Activated CD8-positive, alpha-beta memory T cell treated with anti-CD3 and anti-CD28 coated beads for 48 hours (primary cell): ENCODE measurements around the gene GCNT2.
"Not testable (repeated sequence)": the region's sequence is repeated elsewhere in the genome, so short reads cannot be mapped to it uniquely, and the experiment has no call there.

Experiments
- DNase-seq, 3 experiments: peaks; one replicate each; pipeline ENCODE4 v3.0.0-alpha.2; 2020; ENCODE audit warnings: low read depth in 2 of 3, low spot score in 2 of 3

Gene GCNT2

DNA sequence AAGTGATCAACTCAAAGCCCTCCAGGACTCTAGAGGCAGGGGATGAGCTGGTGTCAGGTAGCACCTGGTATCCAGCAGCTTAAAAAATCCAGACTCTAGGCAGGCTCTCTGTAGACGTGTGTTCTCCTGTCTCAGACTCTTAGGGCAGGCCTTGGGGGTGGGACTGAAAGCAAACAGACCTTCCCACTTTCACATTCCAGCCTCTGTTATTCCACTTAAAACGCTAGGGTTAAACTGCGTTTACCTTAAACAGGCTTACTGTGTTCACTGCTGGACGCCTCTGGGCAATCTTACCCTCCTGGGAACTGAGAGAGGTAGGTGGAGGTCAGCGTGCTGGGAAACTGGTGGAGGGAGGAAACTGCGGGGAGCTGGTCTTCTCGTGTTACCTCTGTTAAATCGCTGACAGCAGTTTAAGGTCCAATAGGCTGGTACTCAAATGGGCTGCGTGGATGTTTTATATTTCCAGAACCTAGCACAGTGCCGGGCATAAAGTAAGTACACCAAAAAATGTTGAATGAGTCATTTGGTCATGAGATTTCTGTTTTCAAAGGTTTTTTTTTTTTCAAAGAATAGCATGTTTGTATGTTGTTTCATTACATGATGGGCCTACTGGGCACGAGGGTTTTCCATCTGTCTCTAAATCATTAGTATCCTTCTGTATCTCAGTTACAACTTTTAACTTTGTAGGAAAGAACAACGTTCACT, at the start of gene GCNT2:
Gene GCNT2, plus strand, starts transcription at position 248 of the 705 bp plus-strand sequence. CDS start 7,561 bp downstream, outside the sequence.
- DNase-seq: no peak

DNA sequence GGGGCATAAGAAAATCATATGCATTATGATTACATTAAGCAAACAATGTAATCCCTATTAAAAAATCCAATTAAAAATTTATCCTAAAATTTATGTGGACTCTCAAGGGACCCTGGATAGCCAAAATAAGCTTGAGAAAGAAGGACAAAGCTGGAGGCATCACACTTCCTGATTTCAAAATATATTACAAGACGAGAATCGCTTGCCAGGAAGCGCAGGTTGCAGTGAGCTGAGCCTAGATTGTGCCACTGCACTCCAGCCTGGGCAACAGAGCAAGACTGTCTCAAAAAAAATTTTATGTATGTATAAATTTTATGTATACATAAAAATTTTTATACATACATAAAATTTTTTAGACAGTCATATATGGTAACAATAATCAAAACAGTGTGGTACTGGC, 48.5 kb upstream of the GCNT2 start:
- DNase-seq: no peak

DNA sequence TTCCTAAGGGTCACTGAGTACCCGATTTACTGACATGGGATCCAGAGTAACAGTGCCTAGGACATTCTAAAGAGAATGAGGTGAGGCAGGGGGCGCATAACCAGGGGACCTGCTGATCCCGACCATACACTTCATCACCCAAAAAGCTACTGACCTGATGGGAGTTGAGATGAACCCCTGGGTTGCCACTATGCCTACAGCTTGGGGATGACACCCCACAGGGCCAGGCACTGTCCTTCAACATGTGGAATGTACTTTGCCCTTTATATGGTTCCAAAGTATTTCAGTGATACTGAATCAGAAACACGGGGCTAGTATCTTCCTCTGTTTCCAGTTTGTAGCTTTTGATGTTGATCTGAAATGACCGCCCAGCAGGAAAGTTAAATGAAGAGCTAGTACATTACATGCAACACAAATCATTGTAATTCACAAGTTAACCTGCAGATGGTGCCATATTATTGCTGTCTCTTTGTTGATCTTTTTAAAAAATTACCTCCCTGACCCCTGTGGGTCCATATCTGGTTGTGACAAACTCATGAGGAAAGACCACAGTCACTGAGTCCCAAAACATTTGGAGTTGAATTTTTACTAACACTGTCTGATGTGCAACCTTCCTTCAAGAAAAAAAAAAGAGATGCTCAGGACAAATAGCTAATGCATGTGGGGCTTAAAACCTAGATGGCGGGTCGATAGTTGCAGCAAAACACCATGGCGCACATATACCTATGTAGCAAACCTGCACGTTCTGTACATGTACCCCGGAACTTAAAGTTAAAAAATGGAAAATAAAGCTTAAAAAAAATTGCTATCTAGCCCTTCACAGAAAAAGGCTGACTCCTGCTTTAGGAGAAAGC, 42.7 kb upstream of the GCNT2 start:
- DNase-seq: no peak

DNA sequence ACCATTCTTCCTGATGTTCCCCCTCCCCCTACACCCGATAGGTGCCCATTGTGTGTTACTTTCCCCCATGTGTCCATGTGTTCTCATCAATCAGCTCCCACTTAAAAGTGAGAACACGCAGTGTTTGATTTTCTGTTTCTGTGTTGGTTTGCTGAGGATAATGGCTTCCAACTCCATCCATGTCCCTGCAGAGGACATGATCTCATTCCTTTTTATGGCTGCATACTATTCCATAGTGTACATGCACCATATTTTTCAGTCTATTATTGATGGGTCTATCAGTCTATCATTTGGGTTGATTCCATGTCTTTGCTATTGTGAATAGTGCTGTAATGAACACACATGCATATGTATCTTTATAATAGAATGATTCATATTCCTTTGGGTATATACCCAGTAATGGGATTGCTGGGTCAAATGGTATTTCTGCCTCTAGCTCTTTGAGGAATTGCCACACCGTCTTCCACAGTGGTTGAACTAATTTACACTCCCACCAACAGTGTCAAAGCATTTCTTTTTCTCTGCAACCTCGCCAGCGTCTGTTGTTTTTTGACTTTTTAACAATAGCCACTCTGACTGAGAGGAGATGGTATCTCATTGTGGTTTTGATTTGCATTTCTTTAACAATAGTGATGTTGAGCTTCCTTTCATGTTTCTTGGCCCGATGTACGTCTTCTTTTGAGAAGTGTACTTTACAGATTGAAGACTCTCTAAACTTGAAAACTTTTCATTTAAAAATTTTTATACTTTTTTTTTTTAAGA, 41.0 kb upstream of the GCNT2 start:
- DNase-seq: no peak

DNA sequence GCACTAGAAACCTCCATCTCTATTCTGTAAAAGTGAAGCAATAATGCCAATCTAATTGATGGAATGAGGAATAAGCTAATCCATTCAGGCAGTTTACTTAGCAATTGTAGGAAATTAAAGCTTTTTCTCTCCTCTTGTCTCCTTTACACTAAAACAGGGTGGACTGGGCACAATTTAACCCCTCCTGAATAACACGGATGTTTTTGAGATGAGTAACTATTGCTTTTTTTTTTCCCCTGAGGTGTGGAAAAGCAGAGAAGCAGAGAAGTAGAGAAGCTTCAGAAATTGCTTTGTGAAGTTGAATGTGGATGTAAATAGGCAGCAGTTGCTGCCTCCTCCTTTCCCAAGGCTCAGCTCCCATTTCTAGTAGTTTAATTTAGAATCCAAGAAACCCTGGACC, 40.0 kb upstream of the GCNT2 start:
- DNase-seq: no peak

DNA sequence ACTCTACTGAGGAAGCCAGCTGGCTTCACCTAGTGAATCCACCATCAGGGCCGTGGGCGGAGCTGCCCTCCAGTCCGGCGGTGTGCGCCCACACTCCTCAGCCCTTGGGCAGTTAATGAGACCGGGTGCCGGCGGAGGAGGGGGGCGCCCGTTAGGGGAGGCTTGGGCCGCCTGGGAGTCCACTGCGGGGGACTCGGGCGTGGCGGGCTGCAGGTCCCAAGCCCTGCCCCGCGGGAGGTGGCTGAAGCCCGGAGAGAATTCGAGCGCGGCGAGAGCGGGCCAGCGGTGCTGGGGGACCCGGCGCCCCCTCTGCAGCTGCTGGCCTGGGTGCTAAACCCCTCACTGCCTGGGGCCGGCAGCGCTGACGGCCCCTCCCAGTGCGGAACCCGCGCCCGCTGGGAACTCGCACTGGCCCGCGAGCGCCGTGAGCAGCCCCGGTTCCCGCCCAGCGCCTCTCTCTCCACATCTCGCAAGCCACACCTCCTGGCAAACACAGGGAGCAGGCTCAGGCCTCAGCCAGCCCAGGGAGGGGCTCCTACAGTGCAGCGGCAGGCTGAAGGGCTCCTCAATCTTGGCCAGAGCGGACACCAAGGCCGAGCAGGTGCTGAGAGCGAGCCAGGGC, 38.4 kb upstream of the GCNT2 start:
- DNase-seq: no peak

DNA sequence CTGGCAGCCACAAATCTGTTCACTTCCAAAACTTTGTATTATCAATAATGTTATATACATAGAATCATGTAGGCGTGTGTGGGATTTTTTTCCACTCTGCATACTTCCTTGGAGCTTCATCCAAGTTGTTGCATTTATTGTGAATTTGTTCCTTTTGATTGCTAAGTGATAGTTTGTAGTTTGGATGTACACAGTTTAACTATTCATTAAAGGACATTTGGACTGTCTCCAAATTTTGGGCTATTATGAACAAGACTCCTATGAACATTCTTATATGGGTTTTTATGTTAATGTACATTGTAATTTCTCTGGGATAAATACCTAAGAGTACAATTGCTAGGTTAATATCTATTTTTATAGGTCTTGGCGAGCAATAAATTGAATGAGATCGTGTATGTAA, 36.2 kb upstream of the GCNT2 start:
- no peak for DNase-seq

DNA sequence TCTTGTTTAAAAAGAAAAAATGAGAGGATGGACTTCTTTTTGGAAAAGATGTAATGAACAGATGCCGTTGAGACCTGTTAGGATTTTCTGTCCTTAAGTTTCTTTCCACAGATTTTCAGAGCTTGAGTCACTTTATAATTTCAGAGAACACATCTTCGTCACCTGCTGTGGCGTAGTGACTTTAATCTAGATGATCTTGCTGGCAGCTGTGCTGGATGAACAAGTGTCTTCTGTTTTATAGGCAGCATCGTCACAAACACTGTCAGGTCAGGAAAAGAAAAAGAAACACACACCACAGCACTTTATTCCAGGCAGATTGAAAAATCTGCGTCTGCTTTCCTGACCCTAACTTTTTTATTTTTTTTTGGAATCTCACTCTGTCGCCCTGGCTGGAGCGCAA, 35.7 kb upstream of the GCNT2 start:
- DNase-seq: no peak

DNA sequence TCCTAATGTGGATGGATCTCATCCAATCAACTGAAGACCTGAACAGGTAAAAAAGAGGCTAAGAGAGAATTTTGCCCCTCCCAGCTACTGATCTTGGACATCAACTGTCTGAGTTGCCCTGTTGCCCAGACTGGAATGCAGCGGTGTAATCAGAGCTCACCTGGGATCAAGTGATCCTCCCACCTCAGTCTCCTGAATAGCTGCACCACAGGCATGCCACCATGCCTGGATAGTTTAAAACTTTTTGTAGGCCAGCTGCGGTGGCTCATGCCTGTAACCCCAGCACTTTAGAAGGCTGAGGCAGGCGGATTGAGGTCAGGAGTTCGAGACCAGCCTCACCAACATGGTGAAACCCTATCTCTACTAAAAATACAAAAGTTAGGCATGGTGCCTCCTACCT, 34.9 kb upstream of the GCNT2 start:
- DNase-seq: no peak

DNA sequence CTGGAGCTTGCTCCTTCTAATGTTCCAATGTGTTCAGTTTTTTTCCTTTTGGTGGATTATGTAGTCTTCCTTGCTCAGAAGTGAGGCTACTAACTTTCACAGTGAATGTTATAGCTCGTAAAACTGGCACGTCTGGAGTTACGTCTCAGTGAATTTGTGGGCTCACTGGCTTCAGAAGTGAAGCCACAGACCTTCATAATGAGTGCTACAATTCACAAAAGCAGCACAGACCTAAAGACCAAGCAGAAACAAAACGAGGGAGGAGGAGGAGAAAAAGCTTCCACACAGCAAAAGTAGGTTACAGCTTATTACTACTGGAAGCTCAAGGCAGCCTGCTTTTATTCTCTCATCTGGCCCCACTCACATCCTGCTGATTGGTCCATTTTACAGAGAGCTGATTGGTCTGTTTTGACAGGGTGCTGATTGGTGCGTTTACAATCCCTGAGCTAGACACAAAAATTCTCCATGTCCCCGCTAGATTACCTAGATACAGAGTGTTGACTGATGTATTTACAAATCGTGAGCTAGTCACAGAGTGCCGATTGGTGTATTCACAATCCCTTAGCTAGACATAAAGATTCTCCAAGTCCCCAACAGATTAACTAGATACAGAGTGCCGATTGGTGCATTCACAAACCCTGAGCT, 34.1 kb upstream of the GCNT2 start:
- DNase-seq: not testable (repeated sequence)

DNA sequence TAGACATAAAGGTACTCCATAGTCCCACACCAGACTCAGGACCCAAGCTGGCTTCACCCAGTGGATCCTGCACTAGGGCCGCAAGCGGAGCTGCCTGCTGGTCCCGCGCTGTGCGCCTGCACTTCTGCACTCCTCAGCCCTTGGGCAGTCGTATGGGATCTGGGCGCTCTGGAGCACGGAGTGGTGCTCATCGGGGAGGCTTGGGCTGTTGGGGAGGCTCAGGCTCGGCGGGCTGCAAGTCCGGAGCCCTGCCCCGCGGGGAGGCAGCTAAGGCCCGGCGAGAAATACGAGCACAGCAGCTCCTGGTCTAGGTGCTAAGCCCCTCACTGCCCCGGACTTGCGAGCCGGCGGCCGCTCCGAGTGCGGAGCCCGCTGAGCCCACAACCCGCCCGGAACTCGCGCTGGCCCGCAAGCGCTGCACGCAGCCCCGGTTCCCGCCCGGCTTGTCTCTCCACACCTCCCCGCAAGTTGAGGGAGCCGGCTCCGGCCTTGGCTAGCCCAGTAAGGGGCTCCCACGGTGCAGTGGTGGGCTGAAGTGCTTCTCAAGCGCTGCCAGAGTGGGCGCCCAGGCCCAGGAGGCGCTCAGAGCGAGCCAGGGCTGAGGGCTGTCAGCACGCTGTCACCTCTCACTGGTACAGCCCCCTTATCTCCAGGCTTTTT, 33.4 kb upstream of the GCNT2 start:
- DNase-seq: no peak

DNA sequence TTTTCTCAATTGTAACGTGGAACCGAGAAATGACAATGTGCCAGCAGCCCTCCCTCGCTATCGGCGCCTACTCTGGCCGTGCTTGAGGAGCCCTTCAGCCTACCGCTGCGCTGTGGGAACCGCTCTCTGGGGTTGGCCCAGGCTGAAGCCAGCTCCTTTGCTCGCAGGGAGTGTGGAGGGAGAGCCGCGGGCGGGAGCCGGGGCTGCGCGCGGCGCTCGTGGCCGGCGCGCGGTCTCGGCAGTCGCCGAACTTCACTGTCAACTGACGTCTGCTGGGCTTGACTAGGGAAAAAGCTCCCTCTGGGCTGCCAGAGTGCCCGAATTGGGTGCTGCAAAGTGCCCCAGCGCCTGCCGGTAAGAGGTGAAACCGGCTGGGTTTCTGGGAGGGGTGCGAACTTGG, 29.7 kb upstream of the GCNT2 start:
- no peak for DNase-seq

DNA sequence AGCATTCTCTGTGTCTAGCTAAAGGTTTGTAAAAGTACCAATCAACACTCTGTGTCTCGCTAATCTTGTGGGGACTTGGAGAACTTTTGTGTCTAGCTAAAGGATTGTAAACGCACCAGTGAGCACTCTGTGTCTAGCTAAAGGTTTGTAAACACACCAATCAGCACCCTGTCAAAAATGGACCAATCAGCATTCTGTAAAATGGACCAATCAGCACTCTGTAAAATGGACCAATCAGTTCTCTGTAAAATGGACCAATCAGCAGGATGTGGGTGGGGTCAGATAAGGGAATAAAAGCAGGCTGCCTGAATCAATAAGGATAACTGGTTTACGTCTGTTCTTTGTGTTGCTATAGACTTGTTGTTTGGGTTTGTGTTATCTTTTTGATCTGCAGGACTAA, 29.2 kb upstream of the GCNT2 start:
- not testable (repeated sequence) for DNase-seq

DNA sequence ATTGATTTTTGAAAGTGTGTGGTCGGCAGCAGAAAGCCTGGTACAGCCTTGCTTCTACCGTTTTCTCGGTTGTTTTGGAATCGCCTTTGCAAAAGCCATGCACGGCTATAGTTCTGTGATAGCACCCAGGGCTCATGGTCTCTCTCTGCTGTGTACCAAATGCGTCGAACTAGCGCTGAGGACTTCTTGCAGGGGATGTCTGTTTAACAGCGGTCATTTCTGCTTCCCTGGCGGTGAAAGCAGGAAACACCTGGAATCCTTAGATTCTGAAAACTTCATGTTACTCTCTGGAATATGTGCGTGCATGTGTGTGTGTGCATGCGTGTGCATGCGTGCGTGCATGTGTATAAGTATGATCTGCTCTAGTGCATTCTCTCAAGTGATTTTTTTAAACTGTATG, 26.1 kb upstream of the GCNT2 start:
- DNase-seq: no peak

DNA sequence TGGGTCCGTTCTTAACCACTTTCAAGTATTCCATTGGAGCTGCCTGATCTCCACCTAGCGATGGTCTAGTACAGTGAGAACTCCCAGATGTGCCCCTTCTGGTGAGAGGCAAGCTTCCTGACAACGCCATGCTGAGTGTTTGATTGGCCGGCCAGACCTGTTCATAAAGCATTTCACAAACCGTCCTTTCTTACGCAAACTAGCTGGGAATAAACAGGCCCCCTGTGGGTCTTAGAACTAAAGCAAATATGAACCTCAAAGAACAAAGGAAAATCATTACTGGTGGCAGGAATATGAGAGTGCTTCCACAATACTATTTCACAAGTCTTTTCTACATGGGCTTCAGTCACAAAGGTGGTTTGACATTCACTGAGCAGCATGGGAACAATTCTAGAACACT, 15.6 kb upstream of the GCNT2 start:
- DNase-seq: no peak

DNA sequence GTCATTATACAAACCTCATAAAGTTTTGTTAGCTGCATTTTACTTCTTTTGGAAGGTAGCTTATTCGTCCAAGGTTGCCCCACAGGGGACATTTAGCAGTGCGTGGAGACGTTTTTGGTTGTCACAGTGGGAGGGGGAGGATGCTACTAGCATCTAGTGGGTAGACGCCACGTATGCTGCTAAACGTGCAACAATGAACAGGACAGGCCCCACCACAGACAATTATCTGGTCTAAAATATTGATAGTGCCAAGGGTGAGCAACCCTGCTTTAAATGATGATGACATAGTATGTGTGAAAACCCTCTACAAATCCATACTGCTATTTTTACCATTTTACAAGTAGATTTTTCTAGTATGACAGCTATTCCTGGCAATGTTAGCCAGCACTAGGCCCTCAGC, 13.9 kb upstream of the GCNT2 start:
- DNase-seq: no peak

DNA sequence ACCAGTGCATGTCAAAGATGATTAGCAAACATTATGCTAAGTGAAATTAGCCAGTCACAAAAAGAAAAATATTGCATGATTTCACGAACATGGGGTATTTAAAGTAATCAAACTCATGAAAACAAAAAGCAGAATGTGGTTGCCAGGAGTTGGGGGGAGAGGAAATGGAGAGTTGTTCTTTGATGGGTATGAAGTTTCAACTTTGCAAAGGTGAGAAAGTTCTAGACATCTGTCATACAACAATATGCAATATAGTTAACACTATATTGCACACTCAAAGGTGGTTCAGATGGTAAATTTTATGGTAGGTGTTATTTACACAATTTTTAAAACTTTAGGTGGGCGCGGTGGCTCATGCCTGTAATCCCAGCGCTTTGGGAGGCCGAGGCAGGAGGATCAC, 13.4 kb upstream of the GCNT2 start:
- no peak for DNase-seq

DNA sequence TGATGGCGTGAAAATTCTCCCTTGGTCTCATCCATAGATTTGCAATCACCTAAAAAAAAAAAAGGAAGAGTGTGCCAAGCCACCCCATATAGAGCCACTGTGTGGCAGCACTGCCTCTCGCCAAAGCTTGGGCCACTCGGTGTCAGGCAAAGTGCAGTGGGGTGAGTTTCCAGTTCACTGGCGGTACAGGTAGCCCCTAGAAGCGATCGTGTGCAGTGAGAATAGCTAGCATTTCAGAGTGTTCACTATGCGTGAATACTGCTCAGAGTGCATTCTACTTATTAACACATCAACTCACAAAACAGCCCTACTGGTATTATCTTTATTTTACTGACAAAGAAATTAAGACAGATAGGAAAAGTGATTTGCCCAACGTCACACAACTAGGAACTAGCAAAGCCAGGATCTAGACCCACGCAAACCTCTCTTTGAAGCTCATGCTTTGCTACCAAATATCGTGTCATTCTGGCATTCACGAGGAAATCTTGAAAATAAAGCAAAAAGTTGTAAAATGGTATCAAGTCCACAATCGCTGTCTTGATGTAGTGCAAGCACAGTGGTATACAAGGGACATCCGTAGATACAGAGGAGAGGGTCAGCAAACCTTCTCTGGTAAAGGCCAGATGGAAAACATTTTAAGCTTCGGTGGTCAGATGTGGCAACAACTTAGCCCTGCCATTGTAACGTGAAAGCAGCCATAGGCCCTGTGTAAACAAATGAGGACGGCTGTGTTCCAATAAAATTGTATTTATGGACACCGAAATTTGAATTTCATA, 10.4 kb upstream of the GCNT2 start:
- no peak for DNase-seq

DNA sequence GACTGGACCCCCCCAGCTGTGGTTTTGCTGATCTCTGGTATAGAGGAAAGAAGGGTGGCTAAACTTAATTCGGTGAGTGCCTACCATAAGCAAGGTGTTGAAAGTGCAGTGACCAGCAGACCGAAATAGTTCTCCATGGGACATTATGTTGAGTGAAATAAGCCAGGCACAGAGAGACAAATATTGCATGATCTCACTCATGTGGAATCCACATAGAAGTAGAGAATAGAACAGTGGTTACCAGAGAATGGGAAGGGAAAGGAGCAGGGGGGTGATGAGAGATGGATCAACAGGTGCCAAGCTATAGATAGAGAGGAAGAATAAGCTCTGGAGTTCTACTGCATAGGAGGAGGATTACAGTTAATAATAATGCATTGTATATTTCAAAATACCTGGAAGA, 9.7 kb upstream of the GCNT2 start:
- no peak for DNase-seq

DNA sequence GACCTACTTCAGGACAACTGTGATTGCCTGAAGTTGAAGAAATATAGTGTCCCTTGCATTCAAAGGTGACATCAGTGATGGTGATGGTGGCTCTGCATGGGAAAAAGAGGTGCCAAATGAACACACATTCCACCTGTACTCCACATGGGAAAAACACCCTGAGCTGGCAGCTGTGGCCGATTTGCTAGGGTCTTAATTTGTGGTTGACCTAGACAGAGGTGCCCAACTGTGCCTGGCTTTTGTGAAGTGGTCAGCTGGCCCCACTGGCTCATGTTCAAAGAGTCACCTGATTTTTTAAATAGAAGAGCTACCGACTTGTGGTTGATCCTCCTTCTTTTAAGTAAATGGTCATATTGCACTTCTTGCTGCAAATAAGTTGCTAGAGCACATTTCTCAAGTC, 7.6 kb upstream of the GCNT2 start:
- DNase-seq: no peak
